ENCODE data around the gene ERI2. TPM values are rescaled to one million over a fixed set of nuclear protein-coding genes. Genes with fewer than 3 reads are reported as not detected.

Gene ERI2
- total and polyA plus RNA-seq, 2 of the 13 experiments (the other 11 are each of a cell fraction or from before 2014, with no cell fraction given) = 17.4 to 41.3 TPM

GRCh38 chr16:20838240-20838639, 32.0 kb upstream of the ERI2 start (continued):
- TF ChIP-seq ATF4 (CRISPR knock-in tag; IDR thresholded peaks at IDR 0.05) = no peak
- TF ChIP-seq NFIC (IDR thresholded peaks at IDR 0.05; ENCODE audit: low read length) = no peak
- no peak for TF ChIP-seq PRDM15 (CRISPR knock-in tag; IDR thresholded peaks at IDR 0.05)
- no peak for TF ChIP-seq NFYC (CRISPR knock-in tag; IDR thresholded peaks at IDR 0.05)
- TF ChIP-seq ZKSCAN8 (CRISPR knock-in tag; IDR thresholded peaks at IDR 0.05; ENCODE audit: borderline replicate concordance) = no peak
- no peak for TF ChIP-seq NFKB2 (CRISPR knock-in tag; IDR thresholded peaks at IDR 0.05; ENCODE audit: borderline replicate concordance)
- no peak for TF ChIP-seq DBP (CRISPR knock-in tag; IDR thresholded peaks at IDR 0.05; ENCODE audit: not compliant biosample characterization)
- no peak for TF ChIP-seq ZNF749 (CRISPR knock-in tag; IDR thresholded peaks at IDR 0.05; ENCODE audit: borderline replicate concordance)
- no peak for TF ChIP-seq ZNF572 (CRISPR knock-in tag; IDR thresholded peaks at IDR 0.05)
- no peak for TF ChIP-seq SMAD3 (CRISPR knock-in tag; IDR thresholded peaks at IDR 0.05)
- TF ChIP-seq STAT6 (CRISPR knock-in tag; IDR thresholded peaks at IDR 0.05; ENCODE audit: borderline replicate concordance) = no peak

All from HepG2 (cell line).